ENCODE results near the gene MCL1. TPM values are rescaled to one million over a fixed set of nuclear protein-coding genes. Genes with fewer than 3 reads are reported as not detected.

Gene MCL1
- total RNA-seq, 1 donor from 2014 or later, result 93.5 TPM

GRCh38 chr1:150561254-150561973 is 18.0 kb downstream of the MCL1 start:
- ATAC-seq, result peak; percentile 85
- intact Hi-C loops (cut with micrococcal nuclease), result loop anchor here (5.0 kb wide), 1 partner anchor 61 kb away; no protein-coding TSS in a partner anchor
- peak; percentile 96 for DNase-seq

DNA sequence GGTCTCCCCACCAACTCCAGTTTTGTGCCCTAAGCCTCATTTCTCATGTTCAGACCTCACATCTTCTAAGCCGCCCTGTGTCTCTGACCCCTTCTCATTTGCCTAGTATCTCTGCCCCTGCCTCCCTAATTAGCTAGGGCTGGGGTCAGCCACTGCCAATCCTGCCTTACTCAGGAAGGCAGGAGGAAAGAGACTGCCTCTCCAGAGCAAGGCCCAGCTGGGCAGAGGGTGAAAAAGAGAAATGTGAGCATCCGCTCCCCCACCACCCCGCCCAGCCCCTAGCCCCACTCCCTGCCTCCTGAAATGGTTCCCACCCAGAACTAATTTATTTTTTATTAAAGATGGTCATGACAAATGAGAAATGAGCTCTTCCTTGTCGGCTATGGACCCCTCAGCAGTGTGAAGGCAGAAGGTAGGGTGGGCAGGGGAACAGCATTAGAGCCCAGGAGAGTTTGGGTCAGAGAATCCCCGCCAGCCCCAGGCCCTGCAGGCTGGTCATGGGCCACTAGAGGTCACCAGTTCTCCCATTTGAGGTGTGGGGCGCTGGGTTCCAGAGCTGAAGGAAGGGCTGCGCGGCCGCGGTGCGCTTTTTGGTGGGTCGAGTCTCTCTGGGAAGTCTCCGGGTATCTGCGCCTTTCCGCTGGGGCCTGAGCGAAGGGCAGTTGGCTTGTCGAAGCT is 18.7 kb downstream of the MCL1 start:
- DNase-seq (peak; percentile 92), ATAC-seq (peak; percentile 60)
- intact Hi-C loops (cut with micrococcal nuclease), result loop anchor here (5.0 kb wide), 1 partner anchor 62 kb away; no protein-coding TSS in a partner anchor

GRCh38 chr1:150560011-150560438 is 19.4 kb downstream of the MCL1 start:
- ATAC-seq, result peak; percentile 26
- intact Hi-C loops (cut with micrococcal nuclease), result loop anchor here (5.0 kb wide), 1 partner anchor 62 kb away; no protein-coding TSS in a partner anchor

DNA sequence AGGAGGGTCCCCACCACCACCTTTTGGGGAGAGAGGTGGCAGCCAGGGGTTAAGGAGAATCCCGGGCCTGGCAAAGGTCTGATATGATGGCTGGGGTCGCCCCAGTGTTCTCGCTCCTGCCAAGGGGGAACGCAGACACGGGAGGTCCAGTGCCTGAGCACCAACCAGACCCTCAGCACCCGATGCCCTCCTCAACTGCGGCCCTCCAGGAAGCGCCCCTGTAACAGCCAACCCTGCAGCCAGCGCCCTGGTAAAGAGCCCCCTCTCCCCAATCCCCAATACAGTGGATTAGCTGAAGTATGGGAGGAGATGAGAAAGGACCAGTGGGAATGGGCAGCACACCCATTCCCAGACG is 19.8 kb downstream of the MCL1 start:
- ATAC-seq (no peak), DNase-seq (no peak)
- intact Hi-C loops (cut with micrococcal nuclease), result loop anchor here (5.0 kb wide), 1 partner anchor 63 kb away; no protein-coding TSS in a partner anchor

More at GRCh38 chr1:150560011-150560438, 19.4 kb downstream of the MCL1 start:
- peak; percentile 82 for DNase-seq

GRCh38 chr1:150558761-150559655 is 20.4 kb downstream of the MCL1 start:
- DNase-seq (peak; percentile 80), ATAC-seq (no peak)
- intact Hi-C loops (cut with micrococcal nuclease), result no loop called here

GRCh38 chr1:150558303-150558704 is 21.1 kb downstream of the MCL1 start:
- intact Hi-C loops (cut with micrococcal nuclease), result no loop called here
- DNase-seq, result no peak
- no peak for ATAC-seq

DNA sequence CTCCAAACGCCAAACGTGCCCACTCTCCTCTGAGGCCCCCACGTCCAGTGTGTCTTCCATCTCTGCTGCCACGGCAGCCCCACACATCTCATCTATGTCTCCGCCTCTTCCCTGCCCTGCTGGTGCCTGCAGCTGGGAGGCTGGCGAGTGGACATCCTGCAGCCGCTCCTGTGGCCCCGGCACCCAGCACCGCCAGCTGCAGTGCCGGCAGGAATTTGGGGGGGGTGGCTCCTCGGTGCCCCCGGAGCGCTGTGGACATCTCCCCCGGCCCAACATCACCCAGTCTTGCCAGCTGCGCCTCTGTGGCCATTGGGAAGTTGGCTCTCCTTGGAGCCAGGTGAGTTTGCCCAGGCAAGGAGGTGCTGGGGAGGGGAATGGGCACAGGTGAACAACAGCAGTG is 21.6 kb downstream of the MCL1 start:
- intact Hi-C loops (cut with micrococcal nuclease), result no loop called here
- no peak for DNase-seq
- ATAC-seq, result no peak

- DNase-seq (no peak), ATAC-seq (no peak)
- intact Hi-C loops (cut with micrococcal nuclease), result no loop called here
Measured at GRCh38 chr1:150557065-150557600, 22.3 kb downstream of the MCL1 start.

DNA sequence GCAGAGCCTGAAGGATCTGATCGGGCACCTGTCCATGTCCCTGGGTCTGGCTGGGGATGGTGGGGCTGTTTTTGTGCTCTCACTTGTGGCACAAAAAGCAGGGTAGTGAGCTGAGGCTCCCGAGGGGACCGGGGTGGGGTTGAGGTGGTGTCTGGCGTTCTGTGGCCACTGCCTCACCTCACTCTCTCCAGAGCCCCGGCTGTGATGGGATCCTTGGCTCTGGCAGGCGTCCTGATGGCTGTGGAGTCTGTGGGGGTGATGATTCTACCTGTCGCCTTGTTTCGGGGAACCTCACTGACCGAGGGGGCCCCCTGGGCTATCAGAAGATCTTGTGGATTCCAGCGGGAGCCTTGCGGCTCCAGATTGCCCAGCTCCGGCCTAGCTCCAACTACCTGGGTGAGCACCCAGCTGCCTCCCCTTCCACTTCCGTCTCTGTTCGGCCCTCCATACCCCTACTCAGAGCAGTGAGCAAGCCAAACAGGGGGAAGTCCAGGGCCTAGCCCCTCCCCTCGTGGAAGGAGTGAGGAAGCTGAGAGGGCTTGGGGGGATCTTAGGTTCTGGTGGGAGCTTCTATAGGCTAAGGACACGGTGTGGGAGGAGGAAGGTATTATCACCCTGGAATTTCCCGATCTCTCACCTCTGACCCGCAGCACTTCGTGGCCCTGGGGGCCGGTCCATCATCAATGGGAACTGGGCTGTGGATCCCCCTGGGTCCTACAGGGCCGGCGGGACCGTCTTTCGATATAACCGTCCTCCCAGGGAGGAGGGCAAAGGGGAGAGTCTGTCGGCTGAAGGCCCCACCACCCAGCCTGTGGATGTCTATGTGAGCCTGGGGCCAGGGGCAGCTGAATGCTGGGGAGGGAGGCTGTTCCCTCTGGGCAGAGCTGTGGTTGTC is 23.2 kb downstream of the MCL1 start:
- ATAC-seq (no peak), DNase-seq (no peak)
- intact Hi-C loops (cut with micrococcal nuclease), result no loop called here

- ATAC-seq (no peak), DNase-seq (no peak)
- intact Hi-C loops (cut with micrococcal nuclease), result no loop called here
Measured at GRCh38 chr1:150555198-150555970, 24.0 kb downstream of the MCL1 start.

DNA sequence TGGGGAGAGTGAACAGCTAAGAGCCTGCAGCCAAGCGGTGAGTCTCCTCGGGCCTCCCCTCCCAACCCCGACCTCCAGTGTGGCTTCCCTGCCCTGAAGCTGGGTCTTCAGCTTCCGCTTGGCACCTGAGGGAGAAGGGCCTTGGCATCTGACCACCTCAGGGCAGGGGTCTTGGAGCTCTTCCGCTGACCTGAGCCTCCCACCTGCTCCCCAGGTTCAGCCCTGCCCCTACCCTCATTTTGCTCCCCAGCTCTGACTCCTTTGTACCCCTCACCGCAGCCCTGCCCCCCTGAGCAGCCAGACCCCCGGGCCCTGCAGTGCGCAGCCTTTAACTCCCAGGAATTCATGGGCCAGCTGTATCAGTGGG is 25.3 kb downstream of the MCL1 start:
- intact Hi-C loops (cut with micrococcal nuclease), result no loop called here
- no peak for DNase-seq
- ATAC-seq, result no peak

GRCh38 chr1:150553392-150554085 is 25.9 kb downstream of the MCL1 start:
- DNase-seq (no peak), ATAC-seq (no peak)
- intact Hi-C loops (cut with micrococcal nuclease), result no loop called here

DNA sequence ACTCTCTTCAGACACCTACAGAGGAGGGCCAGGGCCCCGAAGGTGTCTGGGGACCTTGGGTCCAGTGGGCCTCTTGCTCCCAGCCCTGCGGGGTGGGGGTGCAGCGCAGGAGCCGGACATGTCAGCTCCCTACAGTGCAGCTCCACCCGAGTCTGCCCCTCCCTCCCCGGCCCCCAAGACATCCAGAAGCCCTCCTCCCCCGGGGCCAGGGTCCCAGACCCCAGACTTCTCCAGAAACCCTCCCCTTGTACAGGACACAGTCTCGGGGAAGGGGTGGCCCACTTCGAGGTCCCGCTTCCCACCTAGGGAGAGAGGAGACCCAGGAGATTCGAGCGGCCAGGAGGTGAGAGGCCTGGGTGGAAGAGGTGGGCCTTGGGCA is 26.5 kb downstream of the MCL1 start:
- ATAC-seq, result no peak
- intact Hi-C loops (cut with micrococcal nuclease), result no loop called here
- no peak for DNase-seq

GRCh38 chr1:150552128-150552910 is 27.1 kb downstream of the MCL1 start:
- peak; percentile 87 for DNase-seq
- ATAC-seq, result peak; percentile 60
- intact Hi-C loops (cut with micrococcal nuclease), result no loop called here

- intact Hi-C loops (cut with micrococcal nuclease), result no loop called here
Measured at GRCh38 chr1:150551784-150552127, 27.7 kb downstream of the MCL1 start.

GRCh38 chr1:150551051-150551783 is 28.2 kb downstream of the MCL1 start:
- ATAC-seq (no peak), DNase-seq (no peak)
- intact Hi-C loops (cut with micrococcal nuclease), result no loop called here

More at GRCh38 chr1:150551784-150552127, 27.7 kb downstream of the MCL1 start:
- ATAC-seq (no peak), DNase-seq (no peak)

Data from left ventricle myocardium superior (tissue), 1 donor.